IMR-90 (cell line): ENCODE results near the gene XPNPEP2. TPM values are rescaled to one million over a fixed set of nuclear protein-coding genes. Genes with fewer than 3 reads are reported as not detected.

ENCODE experiments used
- ATAC-seq: fragments of 200-7000 bp; cut with Tn5 transposase; 2 replicates; pipeline ENCODE4 v1.9.1; 2020; ENCODE audit warnings: low read depth, mild to moderate bottlenecking, moderate library complexity
- BruUV-seq: library from RNA; stranded (reverse); fragments of 400-500 nt; replicated peaks from 2 replicates; lab custom pipeline; 2021; lab: Mats Ljungman, UMichigan
- CTCF ChIA-PET: fragments of 300-600 bp; formaldehyde crosslinking; extraction: SDS; loops from one replicate; lab custom pipeline; 2021; ENCODE audit warnings: antibody characterized with exemption; lab: Yijun Ruan, JAX
- POLR2A ChIA-PET: fragments of 300-600 bp; sonication (Branson Sonifier 250); formaldehyde crosslinking; loops from one replicate; lab custom pipeline; 2022; ENCODE audit warnings: antibody characterized with exemption; ENCODE audit not compliant: unreplicated experiment; lab: Charles Lee
- DNase-seq: peaks from one replicate; pipeline ENCODE4 v3.0.0; 2013
- H2AFZ ChIP-seq: replicated peaks from 2 replicates; pipeline ENCODE3; 2013; ENCODE audit warnings: low read length, mild to moderate bottlenecking; ENCODE audit not compliant: poor library complexity
- H2AK5ac ChIP-seq: 2 replicates; pipeline ENCODE4 v1.6.1; 2013; ENCODE audit warnings: low read depth, low read length, inconsistent platforms
- H2AK9ac ChIP-seq: replicated peaks from 2 replicates; pipeline ENCODE3; 2013; ENCODE audit warnings: mild to moderate bottlenecking, low read depth, low read length, moderate library complexity; ENCODE audit not compliant: poor library complexity
- H2BK120ac ChIP-seq: 2 replicates; pipeline ENCODE4 v1.6.1; 2013; ENCODE audit warnings: low read depth, low read length, inconsistent platforms
- H2BK15ac ChIP-seq: 3 replicates; pipeline ENCODE4 v1.6.1; 2013; ENCODE audit warnings: low read depth, low read length, inconsistent platforms
- H2BK20ac ChIP-seq: 2 replicates; pipeline ENCODE4 v1.6.1; 2013; ENCODE audit warnings: low read depth, mild to moderate bottlenecking, inconsistent platforms, low read length, moderate library complexity
- H2BK5ac ChIP-seq: 2 replicates; pipeline ENCODE4 v1.6.1; 2013; ENCODE audit warnings: mild to moderate bottlenecking, low read depth, low read length, inconsistent platforms; ENCODE audit not compliant: poor library complexity, severe bottlenecking
- H3K14ac ChIP-seq: replicated peaks from 2 replicates; pipeline ENCODE4 v1.6.1; 2013; ENCODE audit warnings: low read depth, low read length, inconsistent platforms
- H3K18ac ChIP-seq: 2 replicates; pipeline ENCODE4 v1.6.1; 2013; ENCODE audit warnings: low read depth, low read length, control low read depth
- H3K23ac ChIP-seq: 2 replicates; pipeline ENCODE4 v1.6.1; 2013; ENCODE audit warnings: low read depth, low read length, inconsistent platforms
- H3K27ac ChIP-seq: 2 replicates; pipeline ENCODE4 v1.5.1; 2013; ENCODE audit warnings: mild to moderate bottlenecking, control low read depth, low read length; ENCODE audit not compliant: insufficient read depth
- H3K27me3 ChIP-seq: 2 replicates; pipeline ENCODE4 v1.6.1; 2013; ENCODE audit warnings: low read length; ENCODE audit not compliant: control insufficient read depth, insufficient read depth
- H3K36me3 ChIP-seq: 2 replicates; pipeline ENCODE4 v1.6.1; 2013; ENCODE audit warnings: low read length, mixed read lengths; ENCODE audit not compliant: control insufficient read depth, insufficient read depth
- H3K4ac ChIP-seq: 2 replicates; pipeline ENCODE4 v1.6.1; 2013; ENCODE audit warnings: low read depth, low read length, inconsistent platforms
- H3K4me1 ChIP-seq: 2 replicates; pipeline ENCODE4 v1.6.1; 2013; ENCODE audit warnings: low read length, mixed read lengths; ENCODE audit not compliant: control insufficient read depth, insufficient read depth
- H3K4me2 ChIP-seq: 2 replicates; pipeline ENCODE4 v1.6.1; 2013; ENCODE audit warnings: low read depth, mild to moderate bottlenecking, control low read depth, low read length, moderate library complexity
- H3K4me3 ChIP-seq: 2 replicates; pipeline ENCODE4 v1.5.1; 2013; ENCODE audit warnings: low read depth, mild to moderate bottlenecking, control low read depth, low read length, moderate library complexity; ENCODE audit not compliant: insufficient read depth
- H3K56ac ChIP-seq: 2 replicates; pipeline ENCODE4 v1.6.1; 2013; ENCODE audit warnings: low read length, inconsistent platforms; ENCODE audit not compliant: insufficient read depth; ENCODE audit errors: extremely low read depth
- H3K79me1 ChIP-seq, 2 experiments: 2 replicates each; pipeline ENCODE4 v1.6.1; 2013; ENCODE audit warnings: low read length in 2 of 2, inconsistent platforms in 1 of 2, low read depth in 1 of 2
- H3K9ac ChIP-seq: 2 replicates; pipeline ENCODE4 v1.6.1; 2013; ENCODE audit warnings: low read depth, low read length, control low read depth
- H3K9me1 ChIP-seq: 2 replicates; pipeline ENCODE4 v1.6.1; 2013; ENCODE audit warnings: low read length, inconsistent platforms; ENCODE audit not compliant: insufficient read depth
- H3K9me3 ChIP-seq: 2 replicates; pipeline ENCODE4 v1.6.1; 2013; ENCODE audit warnings: low read length; ENCODE audit not compliant: control insufficient read depth, insufficient read depth
- H4K20me1 ChIP-seq: 2 replicates; pipeline ENCODE4 v1.6.1; 2013; ENCODE audit warnings: low read length, inconsistent platforms; ENCODE audit not compliant: insufficient read depth
- H4K5ac ChIP-seq: 2 replicates; pipeline ENCODE4 v1.6.1; 2013; ENCODE audit warnings: mild to moderate bottlenecking, low read depth, low read length, control low read depth
- H4K8ac ChIP-seq, 2 experiments: 2 replicates each; pipeline ENCODE4 v1.6.1; 2013; ENCODE audit warnings: low read depth in 2 of 2, low read length in 2 of 2, control low read depth in 1 of 2, inconsistent platforms in 1 of 2
- H4K91ac ChIP-seq: 2 replicates; pipeline ENCODE4 v1.6.1; 2013; ENCODE audit warnings: low read depth, low read length, inconsistent platforms; ENCODE audit not compliant: insufficient read depth
- CEBPB ChIP-seq: IDR thresholded peaks from 2 replicates; pipeline ENCODE4 v1.6.1; 2012; ENCODE audit warnings: low read depth, low read length, improper control_type of control experiment
- CHD1 ChIP-seq: IDR thresholded peaks from 2 replicates; pipeline ENCODE4 v1.6.1; 2012; ENCODE audit warnings: low read depth, low read length, improper control_type of control experiment
- FOS ChIP-seq: fragments of 150-350 bp; IDR thresholded peaks from 2 replicates; pipeline ENCODE4 v1.6.1; 2016; ENCODE audit warnings: low read depth, low read length
- MAFK ChIP-seq: IDR thresholded peaks from 2 replicates; pipeline ENCODE4 v1.6.1; 2012; ENCODE audit warnings: low read depth, low read length, improper control_type of control experiment
- MAZ ChIP-seq: IDR thresholded peaks from 2 replicates; pipeline ENCODE4 v1.6.1; 2012; ENCODE audit warnings: low read depth, mild to moderate bottlenecking, low read length, improper control_type of control experiment, moderate library complexity, borderline replicate concordance
- MXI1 ChIP-seq: IDR thresholded peaks from 2 replicates; pipeline ENCODE4 v1.6.1; 2012; ENCODE audit warnings: low read depth, mild to moderate bottlenecking, low read length, moderate library complexity, borderline replicate concordance
- NFE2L2 ChIP-seq: fragments of 150-350 bp; IDR thresholded peaks from 2 replicates; pipeline ENCODE4 v1.6.1; 2016; ENCODE audit warnings: low read depth, mild to moderate bottlenecking, low read length
- POLR2A ChIP-seq: IDR thresholded peaks from 2 replicates; pipeline ENCODE4 v1.6.1; 2012; ENCODE audit warnings: mild to moderate bottlenecking, low read depth, low read length
- RAD21 ChIP-seq: IDR thresholded peaks from 2 replicates; pipeline ENCODE4 v1.6.1; 2012; ENCODE audit warnings: low read length, improper control_type of control experiment
- RCOR1 ChIP-seq: IDR thresholded peaks from 2 replicates; pipeline ENCODE4 v1.6.1; 2012; ENCODE audit warnings: mild to moderate bottlenecking, low read length, improper control_type of control experiment; ENCODE audit not compliant: insufficient replicate concordance
- RFX5 ChIP-seq: IDR thresholded peaks from 2 replicates; pipeline ENCODE4 v1.8.0; 2012; ENCODE audit warnings: low read depth, mild to moderate bottlenecking, low read length, moderate library complexity
- WGBS, 2 experiments: methylation state at CpG; one replicate each; pipeline versions ENCODE4 v1.1.5 to v1.1.7; 2013; ENCODE audit warnings: missing lambda C conversion rate in 2 of 2; ENCODE audit not compliant: insufficient read length in 1 of 2; ENCODE audit errors: extremely low coverage in 2 of 2; 5-methylcytosine and 5-hydroxymethylcytosine counted together
- dilution Hi-C: fragments of 300-500 bp; cut with HindIII; formaldehyde crosslinking; loops from one replicate; pipeline ENCODE4 v1.14.3; 2018; ENCODE audit warnings: low sequenced_read_pairs; ENCODE audit not compliant: unreplicated experiment
- in situ Hi-C: fragments of 300-500 bp; cut with MboI; formaldehyde crosslinking; loops from 3 replicates; pipeline ENCODE4 v1.14.3; 2019; ENCODE audit warnings: low sequenced_read_pairs, inconsistent platforms, mixed read lengths
- intact Hi-C: fragments of 100-400 bp; cut with micrococcal nuclease; formaldehyde crosslinking; loops from 2 replicates; pipeline ENCODE4 v1.10.0; 2022
- polyA plus RNA-seq, 3 experiments: library from polyadenylated mRNA; depleted of rRNA; stranded (reverse); fragments of >200 nt; gene quantifications; 2 replicates each; pipeline ENCODE4 v1.2.3, GENCODE V29; 2012; ENCODE audit warnings: low replicate concordance in 1 of 3
- total RNA-seq: library from RNA; depleted of rRNA; stranded (reverse); fragments of >200 nt; gene quantifications from 2 replicates; pipeline ENCODE4 v1.2.3, GENCODE V29; 2012

XPNPEP2 gene
- total and polyA plus RNA-seq, 2 of the 4 experiments (the other 2 are of a cell fraction), result under 0.01 to 0.07 TPM

- no peak overlapping the region for H3K14ac ChIP-seq
- H3K4me3 ChIP-seq, result no peak overlapping the region
- H2AK9ac ChIP-seq, result no peak overlapping the region
- no peak overlapping the region for H3K9ac ChIP-seq
- ChIA-PET CTCF (no interaction called here), POLR2A (no interaction called here)
- no peaks in the 10 kb centered on the region for H3K79me1 ChIP-seq
- H3K4ac ChIP-seq, result no peak overlapping the region
- WGBS, 2 experiments, result no CpG with 5 or more reads among the region's 11 CpGs
- no peak overlapping the region for H3K27ac ChIP-seq
- H4K91ac ChIP-seq, result no peak overlapping the region
- H3K56ac ChIP-seq, result no peak overlapping the region
- no peak overlapping the region for H2BK20ac ChIP-seq
- no peak for DNase-seq
- no peak overlapping the region for H2AFZ ChIP-seq
- H3K4me1 ChIP-seq, result no peaks in the 10 kb centered on the region
- H2BK5ac ChIP-seq, result no peak overlapping the region
- no peaks in the 10 kb centered on the region for H3K36me3 ChIP-seq
- no peak overlapping the region for H2AK5ac ChIP-seq
- no TSS peak for BruUV-seq
- intact Hi-C loops (no loop called here), dilution Hi-C loops (no loop called here), in situ Hi-C loops (no loop called here)
- no peaks in the 10 kb centered on the region for H3K9me1 ChIP-seq
- no peak overlapping the region for H2BK120ac ChIP-seq
- H3K9me3 ChIP-seq, result no peaks in the 10 kb centered on the region
- H2BK15ac ChIP-seq, result no peak overlapping the region
- TF ChIP-seq CEBPB (no peak), RCOR1 (no peak), NFE2L2 (no peak), MAFK (no peak), RAD21 (no peak), CHD1 (no peak), RFX5 (no peak), MXI1 (no peak), MAZ (no peak), FOS (no peak), POLR2A (no peak)
- no peak overlapping the region for H3K18ac ChIP-seq
- H4K5ac ChIP-seq, result no peak overlapping the region
- ATAC-seq, result no peak
- H3K23ac ChIP-seq, result no peak overlapping the region
- H3K4me2 ChIP-seq, result no peak overlapping the region
- no peak overlapping the region for H4K8ac ChIP-seq
- H4K20me1 ChIP-seq, result no peaks in the 10 kb centered on the region; the same call in 1 of the 2 replicates
- H3K27me3 ChIP-seq, result peaks cover 14% of the 10 kb centered on the region
Measured at GRCh38 chrX:129787336-129788055, 48.7 kb downstream of the XPNPEP2 start.
